GM04503 (cell line): ENCODE measurements around the gene RAD51AP2.
"Not testable (repeated sequence)": the region's sequence is repeated elsewhere in the genome, so short reads cannot be mapped to it uniquely, and the experiment has no call there.

ENCODE experiments used
- DNase-seq: peaks from one replicate; pipeline ENCODE4 v3.0.0-alpha.2; 2012; ENCODE audit warnings: low read depth

RAD51AP2 gene

DNA sequence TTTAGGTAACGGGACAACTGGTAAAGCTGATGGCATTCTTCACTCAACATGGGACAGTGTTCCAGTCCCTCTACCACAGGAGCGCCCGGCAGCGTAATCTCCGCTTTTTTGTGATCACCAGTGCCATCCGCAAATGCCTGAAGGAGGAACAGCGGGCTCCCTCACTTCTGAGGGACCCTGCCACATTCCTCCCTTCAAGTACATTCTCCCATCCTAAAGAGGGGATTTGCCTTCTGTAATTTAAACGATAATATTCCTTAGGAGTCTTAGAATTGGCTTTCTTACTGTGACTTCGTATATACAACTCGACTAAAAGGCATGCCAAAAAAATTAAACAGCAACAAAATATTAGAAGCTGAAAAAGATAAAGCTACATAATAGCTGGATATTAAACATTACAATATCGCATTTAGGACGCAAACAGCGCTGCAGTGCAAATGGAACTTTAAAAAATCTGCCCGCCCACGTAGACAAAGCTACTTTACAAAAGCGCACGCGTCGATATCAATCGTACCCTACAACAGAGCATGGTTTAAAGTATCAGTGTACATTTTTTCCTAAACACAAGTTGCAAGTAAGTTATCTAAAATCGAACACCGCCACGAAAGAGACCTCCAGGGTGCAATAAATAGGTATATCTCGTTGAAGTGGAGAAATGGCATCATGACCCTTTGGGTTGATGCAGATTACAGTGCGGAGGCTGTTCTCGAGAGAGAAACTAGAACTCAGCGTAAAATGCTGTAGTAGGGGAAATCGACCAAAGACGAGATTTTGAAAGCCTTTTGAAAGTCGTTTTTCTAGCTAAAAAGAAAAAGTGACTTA lies 20.0 kb upstream of the RAD51AP2 start:
- no peak for DNase-seq

DNA sequence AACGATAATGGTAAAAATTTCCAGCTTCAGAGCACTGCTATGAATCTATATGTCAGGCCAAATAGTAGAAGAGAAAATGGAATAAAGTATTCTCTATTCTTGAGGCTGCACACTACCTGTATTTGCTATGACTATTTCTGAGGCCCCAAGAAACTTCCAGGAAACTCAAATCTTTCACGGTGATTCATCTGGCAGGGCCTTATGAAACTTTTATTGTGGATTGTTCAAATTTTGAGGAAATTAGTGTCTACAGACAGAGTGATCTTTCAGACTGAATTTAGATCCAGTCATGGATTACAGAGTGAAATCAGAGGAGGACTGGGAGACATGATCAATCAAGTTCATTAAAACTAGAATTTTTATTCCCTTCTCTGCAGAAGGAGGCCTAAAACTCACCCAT lies 18.2 kb upstream of the RAD51AP2 start:
- no peak for DNase-seq

DNA sequence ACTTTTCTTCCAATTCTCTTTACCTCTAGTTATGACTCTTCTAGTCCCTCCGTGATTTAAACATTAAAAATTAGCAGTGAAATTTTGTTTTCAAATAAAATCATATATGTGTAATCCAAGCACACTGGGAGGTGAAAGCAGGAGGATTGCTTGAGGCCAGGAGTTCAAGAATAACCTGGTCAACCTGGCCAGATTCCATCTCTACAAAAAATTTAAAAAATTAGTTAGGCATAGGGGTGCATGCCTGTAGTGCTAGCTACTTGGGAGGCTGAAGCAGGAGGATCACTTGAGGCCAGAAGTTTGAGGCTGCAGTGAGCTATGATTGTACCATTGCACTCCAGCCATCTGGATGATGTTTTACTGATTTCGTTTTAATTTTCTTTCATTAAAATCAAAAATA lies 15.3 kb upstream of the RAD51AP2 start:
- no peak for DNase-seq

DNA sequence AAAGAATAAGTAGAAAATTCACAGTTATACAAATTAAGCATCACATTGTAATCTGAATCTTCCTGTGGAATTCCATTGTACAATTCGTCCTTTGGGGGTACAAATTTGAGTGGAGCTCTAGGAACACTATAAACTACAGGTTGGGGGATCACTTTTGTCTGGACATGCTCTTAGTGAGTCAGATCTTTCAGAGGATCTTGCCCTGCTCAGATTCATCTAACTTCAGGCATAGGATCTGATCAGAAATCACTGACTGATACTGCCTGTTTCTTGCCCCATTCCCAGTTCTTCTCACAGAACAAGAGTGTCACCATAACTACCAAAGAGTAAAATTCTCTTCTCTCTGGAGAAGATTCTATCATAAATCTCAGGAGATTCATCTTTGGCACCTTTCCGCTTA lies 11.5 kb upstream of the RAD51AP2 start:
- no peak for DNase-seq

DNA sequence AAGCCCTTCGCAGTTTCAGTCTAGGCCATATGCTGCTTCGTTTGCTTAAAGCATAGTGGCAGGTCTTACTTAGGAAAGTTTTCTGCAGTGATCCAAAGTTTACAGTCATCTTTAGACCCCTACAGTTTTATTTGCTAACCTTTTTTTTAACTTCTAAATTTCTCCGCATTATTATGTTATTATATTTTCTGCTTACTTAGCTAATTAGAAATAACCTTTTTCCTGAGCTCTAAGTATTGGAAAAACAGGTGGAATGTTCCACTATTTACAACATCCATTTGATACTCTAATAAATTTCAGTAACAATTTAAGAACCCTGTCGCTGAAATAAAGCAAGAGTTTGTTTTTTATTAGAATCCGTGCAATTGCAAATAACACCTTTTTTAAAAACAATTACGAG lies 4.1 kb upstream of the RAD51AP2 start:
- DNase-seq = no peak

DNA sequence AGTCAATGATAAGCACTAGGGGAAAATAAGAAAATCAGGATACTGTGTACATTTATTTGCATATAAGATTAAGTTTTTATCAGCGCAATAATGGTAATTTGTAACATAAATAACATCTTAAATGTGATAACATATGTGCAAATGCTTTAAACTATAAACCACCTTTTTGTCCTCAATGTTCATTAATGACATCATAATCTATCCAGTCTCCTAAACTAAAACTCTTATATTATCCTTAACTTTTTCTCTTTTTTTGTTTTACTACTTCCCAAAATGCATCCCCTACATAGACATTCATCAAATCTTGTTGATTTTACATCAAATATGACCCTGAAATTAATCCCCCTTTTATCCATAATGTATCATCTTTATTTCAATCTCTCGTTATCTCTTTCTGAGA lies 3.4 kb upstream of the RAD51AP2 start:
- no peak for DNase-seq

DNA sequence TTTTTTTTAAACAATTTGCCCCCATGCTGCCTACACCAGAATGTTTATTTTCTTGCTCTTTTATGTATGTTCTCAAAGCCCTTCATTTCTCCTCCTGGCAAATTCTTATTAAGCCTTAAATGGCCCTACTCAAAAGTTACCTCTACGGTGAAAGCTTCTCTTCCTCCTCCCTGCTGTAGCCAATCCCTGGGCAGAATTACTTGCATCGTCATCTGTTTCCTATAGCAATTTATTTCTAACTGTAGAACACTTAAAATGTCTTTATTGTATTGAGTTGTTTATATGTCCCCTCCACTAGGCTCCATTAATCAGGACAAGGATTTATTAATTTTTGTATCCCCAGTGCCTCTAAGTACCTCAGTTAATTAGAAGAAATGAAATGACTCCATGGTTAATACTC lies 2.5 kb upstream of the RAD51AP2 start:
- DNase-seq = no peak

DNA sequence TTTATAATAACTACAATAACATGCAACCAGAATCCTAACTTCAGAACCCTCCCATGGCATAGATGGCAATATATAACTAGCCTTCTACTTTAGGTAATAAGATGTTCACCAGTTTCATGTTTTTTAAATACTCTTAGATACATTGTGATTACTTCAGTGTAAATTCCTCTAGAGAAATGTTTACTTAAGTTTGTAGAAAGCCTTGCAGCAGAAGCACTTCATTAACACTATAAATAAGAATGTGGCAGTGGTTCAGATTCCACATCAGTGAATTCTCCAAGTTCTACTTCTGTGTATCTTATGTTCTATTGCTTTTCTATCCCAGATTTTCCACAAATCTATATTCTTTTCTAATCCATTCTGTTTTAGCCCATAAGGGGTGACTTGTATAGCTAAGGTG lies 1.2 kb upstream of the RAD51AP2 start:
- no peak for DNase-seq

DNA sequence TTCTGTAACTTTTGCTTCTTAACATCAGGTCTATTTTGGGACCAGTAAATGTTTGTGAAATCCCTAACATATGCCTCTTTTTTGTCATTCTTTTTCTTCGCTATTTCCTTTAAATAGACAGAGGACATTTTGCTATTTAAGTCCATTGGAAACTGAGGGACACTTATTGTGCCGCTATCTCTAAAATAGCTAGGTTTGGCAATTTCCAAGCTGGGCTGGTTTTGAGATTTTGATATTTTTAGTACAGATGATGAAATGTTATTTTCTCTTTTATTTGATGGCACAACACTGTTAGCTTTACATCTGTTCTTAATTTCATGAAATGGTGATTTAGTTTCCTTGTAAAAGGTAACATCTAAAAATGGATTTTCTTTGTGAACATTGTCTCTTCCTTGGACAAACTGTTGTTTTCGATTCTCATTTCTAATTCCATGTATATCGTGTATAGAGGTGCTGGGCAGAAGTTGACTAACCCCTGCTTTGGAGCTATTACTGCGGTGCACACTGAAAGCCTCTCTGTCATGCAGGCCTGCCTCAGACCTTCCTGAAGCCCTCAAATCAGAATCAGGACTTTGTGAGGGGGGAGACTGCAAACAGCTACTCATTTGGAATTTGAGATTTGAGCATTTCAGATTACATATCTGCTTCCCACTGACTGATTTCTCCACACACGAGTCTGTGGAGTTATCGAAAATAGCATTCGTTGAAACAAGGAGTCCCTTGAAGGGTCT lies 594 bp downstream of the RAD51AP2 start:
- no peak for DNase-seq

DNA sequence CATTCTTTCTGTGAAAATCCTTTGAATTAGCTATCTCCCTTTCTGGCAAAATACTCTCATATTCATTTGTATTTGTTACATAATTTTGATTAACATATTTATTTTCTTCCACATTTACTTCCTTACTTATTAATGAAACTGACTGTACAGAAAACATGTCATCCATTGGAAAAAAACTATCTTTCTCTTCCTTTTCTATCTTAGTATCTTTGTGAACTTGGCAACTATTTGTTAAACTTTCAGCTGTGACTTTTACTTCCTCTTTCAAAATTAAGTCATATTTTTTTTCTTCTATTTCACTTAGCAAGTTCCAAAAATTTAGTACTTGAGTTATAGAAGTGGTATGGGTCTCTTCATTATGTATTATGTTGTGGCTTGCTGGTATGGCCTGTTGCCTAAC lies 2.6 kb downstream of the RAD51AP2 start:
- DNase-seq = no peak

DNA sequence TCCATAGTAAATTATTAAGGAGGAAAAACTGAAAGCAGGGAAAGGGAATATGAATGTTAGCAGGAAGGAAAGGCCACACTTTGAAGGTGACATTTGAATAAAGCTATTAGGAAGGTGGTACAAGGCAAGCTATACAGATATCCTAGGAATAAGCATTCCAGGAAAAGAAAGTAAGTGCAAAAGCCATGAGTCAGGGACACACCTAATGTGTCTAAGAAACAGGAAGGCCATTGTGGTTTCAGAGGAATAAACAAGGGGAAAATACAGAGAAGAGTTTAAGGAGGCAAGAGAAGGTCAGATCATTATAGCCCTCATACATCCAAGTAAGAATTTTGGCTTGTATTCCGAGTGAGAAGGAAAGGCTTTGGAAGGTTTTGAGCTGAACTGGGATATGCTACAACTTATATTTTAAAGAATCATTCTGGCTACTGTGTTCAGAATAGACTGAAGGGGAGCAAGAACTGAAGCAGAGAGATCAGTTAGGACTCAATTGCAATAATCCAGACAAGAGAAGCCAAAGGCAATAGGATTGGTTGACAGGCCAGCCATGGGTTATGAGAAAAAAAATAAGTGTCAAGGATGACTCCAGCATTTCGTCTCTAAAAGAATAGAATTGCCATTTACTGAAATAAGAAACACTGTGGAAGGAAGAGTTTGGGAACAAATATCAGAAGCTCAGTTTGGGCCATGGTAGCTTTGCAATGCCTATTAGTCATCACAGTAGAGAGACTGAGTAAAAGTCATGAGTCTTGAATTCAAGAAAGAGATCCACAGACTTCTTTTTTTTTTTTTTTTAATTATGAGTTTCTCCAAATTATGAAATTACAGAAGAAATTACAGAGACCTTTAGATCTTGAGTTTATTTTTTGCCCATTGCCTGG lies 11.3 kb downstream of the RAD51AP2 start:
- DNase-seq = no peak

DNA sequence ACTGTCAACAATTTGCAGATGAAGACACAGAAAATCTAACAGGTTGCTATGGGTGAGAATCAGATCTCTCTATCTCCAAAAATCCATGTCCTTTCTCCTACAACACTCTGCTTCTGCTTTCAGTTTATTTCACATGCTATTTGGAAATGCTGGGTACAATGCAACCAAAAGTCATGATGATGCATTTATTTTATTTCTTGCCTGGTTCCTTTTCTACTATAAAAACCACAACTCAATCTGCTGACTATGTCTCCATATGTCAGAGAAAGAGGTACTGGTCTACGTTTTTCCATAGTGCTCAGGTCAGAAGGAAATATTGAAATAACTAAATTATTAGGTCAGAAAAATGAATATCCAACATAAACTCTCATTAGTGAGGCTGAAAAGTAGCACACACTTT lies 20.5 kb downstream of the RAD51AP2 start:
- no peak for DNase-seq

DNA sequence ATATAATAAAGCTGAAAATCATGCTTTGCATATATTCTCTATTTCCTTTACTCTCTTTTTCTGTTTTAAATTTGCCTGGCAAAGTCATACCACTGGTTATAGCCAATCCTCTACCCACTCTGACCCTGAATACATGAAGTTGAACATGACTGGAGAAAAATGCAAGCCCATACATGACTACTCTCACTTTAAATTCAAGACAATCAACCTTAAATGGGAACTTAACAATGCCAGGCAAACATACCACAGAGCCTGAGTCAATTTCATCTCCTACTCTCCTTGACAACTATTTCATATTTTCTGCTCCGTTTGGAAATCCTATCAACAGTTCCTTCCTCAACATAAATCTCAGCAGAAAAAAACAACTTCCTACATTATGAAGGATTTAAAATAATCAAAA lies 22.6 kb downstream of the RAD51AP2 start:
- no peak for DNase-seq

DNA sequence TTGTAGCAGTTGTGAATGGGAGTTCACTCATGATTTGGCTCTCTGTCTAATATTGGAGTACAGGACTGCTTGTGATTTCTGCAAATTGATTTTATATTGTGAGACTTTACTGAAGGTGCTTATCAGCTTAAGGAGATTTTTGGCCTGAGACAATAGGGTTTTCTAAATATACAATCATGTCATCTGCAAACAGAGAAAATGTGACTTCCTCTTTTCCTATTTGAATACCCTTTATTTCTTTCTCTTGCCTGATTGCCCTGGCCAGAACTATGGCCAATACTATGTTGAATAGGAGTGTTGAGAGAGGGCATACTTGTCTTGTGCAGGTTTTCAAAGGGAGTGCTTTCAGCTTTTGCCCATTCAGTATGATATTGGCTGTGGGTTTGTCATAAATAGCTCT lies 28.1 kb downstream of the RAD51AP2 start:
- DNase-seq = not testable (repeated sequence)

DNA sequence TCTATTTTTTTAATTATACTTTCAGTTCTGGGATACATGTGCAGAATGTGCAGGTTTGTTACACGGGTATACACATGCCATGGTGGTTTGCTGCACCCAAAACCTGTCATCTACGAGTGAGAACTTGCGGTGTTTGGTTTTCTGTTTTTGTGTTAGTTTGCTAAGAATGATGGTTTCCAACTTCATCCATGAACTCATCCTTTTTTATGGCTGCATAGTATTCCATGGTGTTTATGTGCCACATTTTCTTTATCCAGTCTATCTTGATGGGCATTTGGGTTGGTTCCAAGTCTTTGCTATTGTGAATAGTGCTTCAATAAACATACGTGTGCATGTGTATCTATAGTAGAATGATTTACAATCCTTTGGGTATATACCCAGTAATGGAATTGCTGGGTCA lies 29.6 kb downstream of the RAD51AP2 start:
- not testable (repeated sequence) for DNase-seq

DNA sequence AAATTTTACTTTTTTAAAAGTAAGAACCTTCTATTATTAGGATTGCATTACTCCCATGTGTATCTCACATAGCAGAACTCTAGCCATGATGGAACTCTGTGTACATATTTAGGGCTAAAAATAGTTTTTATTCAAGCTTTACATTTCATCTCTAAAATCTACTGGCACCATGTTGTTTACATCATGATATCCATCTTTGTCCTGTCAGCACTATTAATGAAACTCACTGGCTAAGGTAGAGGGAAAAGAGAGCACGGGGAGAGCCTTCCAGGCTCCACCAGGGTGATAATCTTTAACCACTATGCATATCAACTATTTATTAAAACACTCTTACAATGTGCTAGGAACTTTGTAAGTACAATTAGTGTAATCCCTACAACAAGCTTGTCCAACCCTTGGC lies 34.7 kb downstream of the RAD51AP2 start:
- no peak for DNase-seq

DNA sequence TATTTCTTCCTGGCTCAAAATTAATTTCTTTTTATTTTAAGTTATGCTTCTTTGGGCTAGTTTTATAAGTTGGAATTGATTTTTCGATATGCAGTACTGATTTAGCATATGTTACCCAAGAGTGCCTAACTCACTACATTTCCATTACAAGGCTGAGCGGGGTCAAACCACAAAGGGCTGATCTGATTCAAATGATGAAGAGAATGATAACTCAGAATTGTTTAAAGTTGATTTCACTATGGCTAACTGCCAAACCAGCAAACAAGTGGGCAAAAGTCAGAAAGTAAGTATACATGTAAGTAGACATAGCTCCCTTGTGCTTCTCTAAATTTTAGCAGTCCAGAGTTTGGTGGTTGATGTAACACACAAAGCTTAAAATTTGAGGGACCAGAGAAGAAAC lies 35.6 kb downstream of the RAD51AP2 start:
- DNase-seq = no peak

DNA sequence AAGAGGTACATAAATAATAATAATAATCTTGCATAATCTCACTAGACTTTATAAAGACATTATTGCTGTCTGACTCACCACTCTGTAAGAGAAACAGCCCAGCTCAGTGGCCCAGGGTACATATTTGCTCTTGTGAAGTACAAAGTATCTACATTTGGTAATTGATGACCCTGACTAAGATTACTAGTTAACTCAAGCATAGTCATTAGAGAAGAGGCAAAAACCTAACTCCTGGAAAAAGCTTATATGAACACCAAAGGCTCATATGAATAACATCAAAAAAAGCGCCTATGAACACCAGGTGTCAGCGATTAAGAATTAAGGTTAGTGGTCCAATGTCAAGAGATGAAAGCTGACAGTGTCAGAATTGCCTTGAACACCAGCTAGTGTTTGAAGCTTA lies 38.4 kb downstream of the RAD51AP2 start:
- DNase-seq = no peak

DNA sequence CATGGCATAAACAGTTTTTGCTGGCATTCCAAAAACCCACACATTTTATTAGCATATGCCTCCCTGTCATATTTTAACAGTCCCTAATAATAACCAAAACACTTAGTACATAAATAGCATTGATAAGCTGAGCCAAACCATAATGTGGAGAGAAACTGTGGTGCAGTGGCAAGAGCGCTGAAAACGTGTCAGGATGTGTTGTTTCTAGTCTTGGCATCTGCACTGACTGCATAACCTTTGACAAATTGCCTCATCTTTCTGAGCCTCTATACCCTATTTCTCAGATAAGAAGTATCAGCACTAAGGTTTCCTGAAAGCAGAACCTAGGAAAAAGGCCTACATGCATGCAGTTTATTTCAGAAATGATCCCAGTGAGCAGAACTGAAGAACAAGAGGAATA lies 41.4 kb downstream of the RAD51AP2 start:
- DNase-seq = no peak

DNA sequence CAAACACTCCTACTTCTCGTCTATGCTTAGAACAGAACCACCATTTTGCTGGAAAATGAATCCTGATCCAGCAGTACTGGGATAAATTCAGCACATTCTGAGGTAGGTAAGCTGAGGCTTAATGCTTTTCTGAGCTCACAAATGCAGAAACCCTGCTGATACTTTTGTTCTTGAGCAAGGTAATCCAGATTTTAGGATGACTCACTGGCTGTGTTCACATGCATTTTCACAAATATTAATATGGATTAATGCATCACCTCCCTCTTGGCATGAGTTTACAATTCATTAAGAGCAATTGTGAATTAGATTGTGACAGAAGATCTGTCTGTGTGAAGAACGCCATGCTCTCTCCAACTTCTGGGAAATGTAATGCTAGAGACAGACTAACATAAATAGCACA lies 42.2 kb downstream of the RAD51AP2 start:
- DNase-seq = no peak

DNA sequence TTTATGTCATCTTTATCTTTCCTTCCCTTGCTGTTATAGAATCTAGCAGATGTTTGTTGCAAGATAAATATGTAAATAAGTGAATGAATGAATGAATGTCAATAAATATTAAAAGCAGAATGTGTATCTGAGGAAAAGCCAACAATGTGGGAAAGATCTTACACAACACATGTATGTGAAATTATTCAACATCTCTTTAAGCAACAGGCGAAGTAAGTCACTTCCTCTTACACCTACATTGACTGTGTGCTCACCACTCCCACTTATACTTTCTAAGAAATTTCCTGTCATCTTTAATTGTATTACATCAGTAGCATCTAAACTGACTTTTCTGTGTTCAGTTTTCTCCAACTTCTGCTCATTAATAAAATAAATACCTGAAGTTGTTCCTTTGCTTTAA lies 43.0 kb downstream of the RAD51AP2 start:
- DNase-seq = no peak

DNA sequence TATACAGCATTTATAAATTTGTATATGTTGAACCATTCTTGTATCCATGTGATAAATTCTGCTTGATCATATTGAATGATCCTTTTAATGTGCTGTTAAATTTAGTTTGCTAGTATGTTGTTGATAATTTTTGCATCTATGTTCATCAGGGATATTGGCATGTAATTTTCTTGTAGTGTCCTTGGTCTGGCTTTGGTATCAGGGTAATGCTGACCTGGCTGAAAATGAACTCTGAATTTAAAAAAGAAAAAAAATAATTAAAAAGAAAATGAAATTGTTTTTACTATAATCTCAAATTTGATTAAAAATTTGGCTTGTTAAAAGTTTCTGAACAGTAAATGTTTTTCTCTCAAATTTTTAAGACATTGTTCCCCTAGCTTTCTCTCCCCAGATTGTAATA lies 46.3 kb downstream of the RAD51AP2 start:
- DNase-seq = no peak
